Pancreas (tissue), 10 donors: ENCODE results near the gene ASB6. TPM values are rescaled to one million over a fixed set of nuclear protein-coding genes. Genes with fewer than 3 reads are reported as not detected.

Experiments
- ATAC-seq, 4 donors: fragments of 200-7000 bp; cut with Tn5 transposase; one replicate each; pipeline versions ENCODE4 v1.8.0 to v1.9.1; 2020; ENCODE audit warnings: mild to moderate bottlenecking in 4 of 4, moderate library complexity in 4 of 4
- DNase-seq, 6 donors: peaks; one replicate each; pipeline ENCODE4 v3.0.0-alpha.2; 2020
- FAIRE-seq: peaks from 2 replicates; lab custom pipeline; 2012; peaks lifted over from hg19 to GRCh38; lab: Jason Lieb, UNC
- H3K27ac ChIP-seq, 4 donors: fragments of 200-600 bp; sonication (generic); 1 replicate in 3 of 4; 2 replicates in 1 of 4; pipeline versions ENCODE4 v1.5.0 to v1.8.0; 2020
- H3K27me3 ChIP-seq, 4 donors: fragments of 200-600 bp; one replicate each; pipeline ENCODE4 v1.8.0; 2021
- H3K36me3 ChIP-seq, 3 donors: fragments of 200-600 bp; sonication (generic) in 1 of 3; one replicate each; pipeline versions ENCODE4 v1.5.0 to v1.8.0; 2020 to 2021
- H3K4me1 ChIP-seq, 3 donors: fragments of 200-600 bp; one replicate each; pipeline ENCODE4 v1.8.0; 2021
- H3K4me3 ChIP-seq, 4 donors: fragments of 200-600 bp; sonication (generic) in 2 of 4; one replicate each; pipeline versions ENCODE4 v1.5.0 to v1.8.0; 2020 to 2021
- H3K9me3 ChIP-seq, 4 donors: fragments of 200-600 bp; one replicate each; pipeline ENCODE4 v1.8.0; 2021
- CTCF ChIP-seq, 4 donors: fragments of 200-600 bp; sonication (generic) in 3 of 4; IDR thresholded peaks; one replicate each; pipeline versions ENCODE4 v1.5.0 to v1.8.0; 2021; ENCODE audit warnings: antibody characterized with exemption in 4 of 4
- WGBS, 2 donors: extraction: QIAGEN DNeasy Blood & Tissue Kit; methylation state at CpG; one replicate each; pipeline ENCODE4 v1.1.7; 2013; 5-methylcytosine and 5-hydroxymethylcytosine counted together
- intact Hi-C, 3 donors: fragments of 100-400 bp; cut with DNase I; formaldehyde crosslinking; loops; one replicate each; pipeline versions ENCODE4 v1.11.1 to v1.14.2; 2022
- polyA plus RNA-seq, 2 donors: library from polyadenylated mRNA; stranded (reverse); fragments of 200-250 nt; gene quantifications; one replicate each; pipeline ENCODE4 v1.2.3, GENCODE V29; 2013
- total RNA-seq, 6 donors: library from RNA; stranded (reverse); fragmentation: NEBNext Ultra II Directional in 4 of 6; extraction: Animal tissue kit (Norgen Biotek cat#: 25700) in 4 of 6; gene quantifications; one replicate each; pipeline versions ENCODE4 v1.2.1 to v1.2.4, GENCODE V29; 2021 to 2023
- donor health status: healthy with polysubstance abuse.
- donor health status: DM: no; HTN: no; CAD: no; lungs with moderate emphysema.
- donor health status: DM: no; HTN: no; CAD: no.
- donor health status: control.
- donor health status: control.
- donor health status: Bipolar disorder and iron deficiency.
- donor health status: DM: yes; HTN: yes; CAD: no.
- donor health status: DM: no; HTN: no; CAD: no.
- donor health status: DM: no; HTN: no; CAD: no.
- donor health status: DM: yes; HTN: yes; CAD: no.

ASB6 gene
- total and polyA plus RNA-seq, 8 donors: 6.3 to 23.7 (median 9.0) TPM

GRCh38 chr9:129656795-129657390, 14.9 kb upstream of the ASB6 start:
- FAIRE-seq (no peak), ATAC-seq (no peak), DNase-seq (no peak)
- 54 to 70% methylated on average over 12 of the region's 12 CpGs for WGBS, 2 donors
- intact Hi-C loops: no loop called here
- Histone ChIP-seq H3K27ac (no peak overlapping the region), H3K9me3 (no peaks in the 10 kb centered on the region), H3K4me3 (no peak overlapping the region), H3K4me1 (no peaks in the 10 kb centered on the region), H3K36me3 (no peaks in the 10 kb centered on the region), H3K27me3 (no peaks in the 10 kb centered on the region)
- TF ChIP-seq CTCF (IDR thresholded peaks at IDR 0.05): no peak

GRCh38 chr9:129655696-129656095, 13.7 kb upstream of the ASB6 start:
- DNase-seq: no peak
- Histone ChIP-seq H3K4me3 (no peak overlapping the region), H3K27ac (no peak overlapping the region), H3K4me1 (no peaks in the 10 kb centered on the region), H3K36me3 (no peaks in the 10 kb centered on the region), H3K27me3 (no peaks in the 10 kb centered on the region), H3K9me3 (no peaks in the 10 kb centered on the region)
- no peak for ATAC-seq
- FAIRE-seq: no peak
- no peak for TF ChIP-seq CTCF (IDR thresholded peaks at IDR 0.05)
- 82 to 83% methylated on average over 7 of the region's 7 CpGs for WGBS, 2 donors
- intact Hi-C loops: no loop called here

- Histone ChIP-seq H3K27ac (no peak overlapping the region), H3K9me3 (no peaks in the 10 kb centered on the region), H3K4me1 (no peaks in the 10 kb centered on the region), H3K36me3 (no peaks in the 10 kb centered on the region), H3K4me3 (no peak overlapping the region), H3K27me3 (no peaks in the 10 kb centered on the region)
- no peak for TF ChIP-seq CTCF (IDR thresholded peaks at IDR 0.05)
- 83 to 97% methylated on average over 7 of the region's 7 CpGs for WGBS, 2 donors
- FAIRE-seq (no peak), ATAC-seq (no peak), DNase-seq (no peak)
- intact Hi-C loops: no loop called here
Observed at GRCh38 chr9:129655154-129655553, 13.2 kb upstream of the ASB6 start.

- no peak for TF ChIP-seq CTCF (IDR thresholded peaks at IDR 0.05)
- 37 to 47% methylated on average over 20 of the region's 20 CpGs for WGBS, 2 donors
- Histone ChIP-seq H3K27me3 (no peaks in the 10 kb centered on the region), H3K9me3 (no peaks in the 10 kb centered on the region), H3K27ac (no peak overlapping the region), H3K4me1 (no peaks in the 10 kb centered on the region), H3K36me3 (no peaks in the 10 kb centered on the region), H3K4me3 (no peak overlapping the region)
- peak in 1 of 6 donors; percentile 42 for DNase-seq
- ATAC-seq: peak in 1 of 4 donors; percentile 34
- intact Hi-C loops: no loop called here
- FAIRE-seq: no peak
Observed at GRCh38 chr9:129654554-129655040, 12.6 kb upstream of the ASB6 start.

- no peaks in the 10 kb centered on the region for H3K36me3 ChIP-seq
- FAIRE-seq: no peak
- WGBS, 2 donors: 37 to 49% methylated on average over 19 of the region's 19 CpGs
- intact Hi-C loops: no loop called here
- no peak for TF ChIP-seq CTCF (IDR thresholded peaks at IDR 0.05)
- ATAC-seq: no peak
- H3K27ac ChIP-seq: no peak overlapping the region
- no peak for DNase-seq
- no peak overlapping the region for H3K4me3 ChIP-seq
- H3K4me1 ChIP-seq: no peaks in the 10 kb centered on the region
- no peaks in the 10 kb centered on the region for H3K9me3 ChIP-seq
- no peaks in the 10 kb centered on the region for H3K27me3 ChIP-seq
Observed at GRCh38 chr9:129653823-129654553, 12.0 kb upstream of the ASB6 start.
